WERI-Rb-1 (cell line): ENCODE measurements around the gene AKT2.

Experiments
- DNase-seq: peaks from one replicate; pipeline ENCODE4 v3.0.0-alpha.2; 2020
- H3K27ac ChIP-seq: fragments of 250-450 bp; sonication (Bioruptor Pico); 2 replicates; pipeline ENCODE4 v1.5.1; 2020; ENCODE audit warnings: mild to moderate bottlenecking, moderate library complexity
- H3K27me3 ChIP-seq: fragments of 250-450 bp; sonication (Bioruptor Pico); 2 replicates; pipeline ENCODE4 v1.5.1; 2021; ENCODE audit warnings: mild to moderate bottlenecking, low read depth, moderate library complexity; ENCODE audit not compliant: insufficient read depth, severe bottlenecking
- H3K36me3 ChIP-seq: fragments of 250-450 bp; sonication (Bioruptor Pico); 2 replicates; pipeline ENCODE4 v1.5.1; 2020; ENCODE audit warnings: mild to moderate bottlenecking, moderate library complexity
- H3K4me3 ChIP-seq: 2 replicates; pipeline ENCODE4 v1.5.1; 2011; ENCODE audit warnings: low read depth, mild to moderate bottlenecking, control low read depth, low read length
- H3K9me3 ChIP-seq: fragments of 250-450 bp; sonication (Bioruptor Pico); 2 replicates; pipeline ENCODE4 v1.5.1; 2021; ENCODE audit warnings: mild to moderate bottlenecking, moderate library complexity; ENCODE audit not compliant: severe bottlenecking
- CTCF ChIP-seq: IDR thresholded peaks from 2 replicates; pipeline ENCODE4 v1.5.1; 2011; ENCODE audit warnings: low read depth, mild to moderate bottlenecking, control low read depth, inconsistent platforms, low read length

The AKT2 gene

GRCh38 chr19:40284251-40284500 is 969 bp downstream of the AKT2 start:
- DNase-seq: no peak
- Histone ChIP-seq H3K9me3 (no peaks in the 10 kb centered on the region), H3K27ac (peak overlapping the region; percentile 98), H3K4me3 (peak overlapping the region; percentile 82), H3K27me3 (no peaks in the 10 kb centered on the region), H3K36me3 (peaks cover 9% of the 10 kb centered on the region)
- TF ChIP-seq CTCF: no peak

- no peak for TF ChIP-seq CTCF
- peaks cover 9% of the 10 kb centered on the region for H3K36me3 ChIP-seq
- DNase-seq: no peak
- H3K4me3 ChIP-seq: peak overlapping the region; percentile 82
- no peak overlapping the region; the same call in 1 of the 2 replicates for H3K27ac ChIP-seq
- H3K9me3 ChIP-seq: no peaks in the 10 kb centered on the region
- no peaks in the 10 kb centered on the region for H3K27me3 ChIP-seq
Observed at GRCh38 chr19:40283414-40284250, 1.5 kb downstream of the AKT2 start.

GRCh38 chr19:40282920-40283319 is 2.2 kb downstream of the AKT2 start:
- H3K9me3 ChIP-seq: no peaks in the 10 kb centered on the region
- H3K36me3 ChIP-seq: peaks cover 9% of the 10 kb centered on the region
- H3K27ac ChIP-seq: no peak overlapping the region; the same call in 1 of the 2 replicates
- no peak for TF ChIP-seq CTCF
- H3K27me3 ChIP-seq: no peaks in the 10 kb centered on the region
- no peak overlapping the region for H3K4me3 ChIP-seq
- no peak for DNase-seq

GRCh38 chr19:40282209-40282580 is 3.0 kb downstream of the AKT2 start:
- no peak overlapping the region for H3K4me3 ChIP-seq
- H3K27ac ChIP-seq: no peak overlapping the region
- no peak for DNase-seq
- no peaks in the 10 kb centered on the region for H3K27me3 ChIP-seq
- H3K9me3 ChIP-seq: no peaks in the 10 kb centered on the region
- TF ChIP-seq CTCF: no peak
- peaks cover 9% of the 10 kb centered on the region for H3K36me3 ChIP-seq

GRCh38 chr19:40281381-40282208 is 3.5 kb downstream of the AKT2 start:
- Histone ChIP-seq H3K9me3 (no peaks in the 10 kb centered on the region), H3K36me3 (peaks cover 9% of the 10 kb centered on the region), H3K27ac (peak overlapping the region; percentile 24; the same call in 1 of the 2 replicates), H3K27me3 (no peaks in the 10 kb centered on the region), H3K4me3 (no peak overlapping the region)
- no peak for DNase-seq
- no peak for TF ChIP-seq CTCF
